ENCODE results near the gene OR6B1.
A peak's percentile ranks its signal among the peaks of the same experiment; 100 is the strongest.

OR6B1 gene

GRCh38 chr7:144019457-144019856 is 19.3 kb downstream of the OR6B1 start:
- no peak overlapping the region for H3K27ac ChIP-seq
- TF ChIP-seq CTCF (conservative IDR thresholded peaks at IDR 0.05) (no peak), ZFX (IDR thresholded peaks at IDR 0.05) (no peak)

GRCh38 chr7:144020340-144020739 is 20.2 kb downstream of the OR6B1 start:
- no peak overlapping the region for H3K27ac ChIP-seq
- TF ChIP-seq CTCF (conservative IDR thresholded peaks at IDR 0.05) (no peak), ZFX (IDR thresholded peaks at IDR 0.05) (no peak)

- H3K27ac ChIP-seq: no peak overlapping the region
- TF ChIP-seq ZFX (IDR thresholded peaks at IDR 0.05) (no peak), CTCF (conservative IDR thresholded peaks at IDR 0.05) (no peak)
Measured at GRCh38 chr7:144022169-144022568, 22.0 kb downstream of the OR6B1 start.

GRCh38 chr7:144023171-144023827 is 23.2 kb downstream of the OR6B1 start:
- no peak overlapping the region for H3K27ac ChIP-seq
- no peak for TF ChIP-seq ZFX (IDR thresholded peaks at IDR 0.05)
- no peak for TF ChIP-seq CTCF (conservative IDR thresholded peaks at IDR 0.05)

GRCh38 chr7:144024213-144024612 is 24.1 kb downstream of the OR6B1 start:
- no peak overlapping the region for H3K27ac ChIP-seq
- no peak for TF ChIP-seq CTCF (conservative IDR thresholded peaks at IDR 0.05)
- TF ChIP-seq ZFX (IDR thresholded peaks at IDR 0.05): no peak

- TF ChIP-seq CTCF (conservative IDR thresholded peaks at IDR 0.05) (no peak), ZFX (IDR thresholded peaks at IDR 0.05) (no peak)
- H3K27ac ChIP-seq: no peak overlapping the region
Measured at GRCh38 chr7:144026203-144026883, 26.2 kb downstream of the OR6B1 start.

- no peak overlapping the region for H3K27ac ChIP-seq
- TF ChIP-seq ZFX (IDR thresholded peaks at IDR 0.05) (no peak), CTCF (conservative IDR thresholded peaks at IDR 0.05) (peak; percentile 78)
Measured at GRCh38 chr7:144027070-144027469, 26.9 kb downstream of the OR6B1 start.
